Central memory CD4-positive, alpha-beta T cell (primary cell): ENCODE measurements around the gene TMEM121.

Source experiments
- DNase-seq: peaks from one replicate; pipeline ENCODE4 v3.0.0; 2022
- total RNA-seq, 3 experiments: gene quantifications; one replicate each; lab custom pipeline; 2026; lab: John Stamatoyannopoulos, UW

The TMEM121 gene
- total RNA-seq: 4.4 to 12.7 (median 5.3) reads per million in 3 experiments

DNA sequence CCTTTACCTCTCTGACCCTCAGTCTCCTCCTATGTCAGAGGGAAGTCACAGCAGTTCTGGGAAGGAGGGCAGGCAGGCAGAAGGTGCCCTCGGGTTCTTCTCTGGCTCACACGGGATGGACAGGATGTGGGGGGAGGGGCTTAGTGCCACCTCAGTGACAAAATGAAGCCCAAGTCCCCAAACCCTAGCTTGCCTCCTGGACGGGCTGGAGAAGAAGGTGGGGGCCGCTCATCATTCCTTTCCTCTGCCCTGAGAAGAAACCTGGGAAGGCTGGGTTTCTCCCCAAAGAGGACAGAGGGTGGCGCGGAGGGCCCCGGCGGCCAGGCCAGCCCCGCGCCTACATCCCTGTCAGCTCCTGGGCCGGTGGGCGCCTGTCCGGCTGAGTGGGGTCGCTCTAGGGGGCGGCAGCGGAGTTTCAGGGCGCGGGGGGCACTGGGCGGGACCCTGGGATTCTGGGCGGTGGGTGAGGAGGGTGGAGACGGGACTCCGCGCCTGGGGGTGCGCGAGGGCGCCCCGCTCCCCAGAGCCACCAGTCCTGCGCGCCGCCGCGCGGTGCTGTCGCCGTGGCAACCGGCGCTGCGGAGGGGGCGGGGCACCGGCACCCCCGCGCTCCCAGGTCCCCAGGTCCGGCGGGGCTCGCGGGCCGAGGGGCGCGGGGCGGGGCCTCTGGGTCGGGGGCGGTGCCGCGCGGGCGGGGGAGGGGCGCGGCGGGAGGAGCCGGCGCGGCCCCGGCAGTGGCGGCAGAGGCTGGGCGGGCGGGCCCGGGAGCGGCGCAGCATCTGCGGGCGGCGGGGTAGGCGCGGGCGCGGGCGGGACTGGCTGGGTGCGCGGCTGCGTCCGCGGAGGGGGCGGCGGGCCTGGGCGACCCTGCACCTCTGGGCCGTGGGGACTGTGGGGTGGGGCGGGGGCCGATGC, at the start of gene TMEM121:
TMEM121 (plus strand) TSS at position 723 of the 915 bp plus-strand sequence. CDS start 2,252 bp downstream, outside the sequence.
- peak; percentile 28 for DNase-seq

DNA sequence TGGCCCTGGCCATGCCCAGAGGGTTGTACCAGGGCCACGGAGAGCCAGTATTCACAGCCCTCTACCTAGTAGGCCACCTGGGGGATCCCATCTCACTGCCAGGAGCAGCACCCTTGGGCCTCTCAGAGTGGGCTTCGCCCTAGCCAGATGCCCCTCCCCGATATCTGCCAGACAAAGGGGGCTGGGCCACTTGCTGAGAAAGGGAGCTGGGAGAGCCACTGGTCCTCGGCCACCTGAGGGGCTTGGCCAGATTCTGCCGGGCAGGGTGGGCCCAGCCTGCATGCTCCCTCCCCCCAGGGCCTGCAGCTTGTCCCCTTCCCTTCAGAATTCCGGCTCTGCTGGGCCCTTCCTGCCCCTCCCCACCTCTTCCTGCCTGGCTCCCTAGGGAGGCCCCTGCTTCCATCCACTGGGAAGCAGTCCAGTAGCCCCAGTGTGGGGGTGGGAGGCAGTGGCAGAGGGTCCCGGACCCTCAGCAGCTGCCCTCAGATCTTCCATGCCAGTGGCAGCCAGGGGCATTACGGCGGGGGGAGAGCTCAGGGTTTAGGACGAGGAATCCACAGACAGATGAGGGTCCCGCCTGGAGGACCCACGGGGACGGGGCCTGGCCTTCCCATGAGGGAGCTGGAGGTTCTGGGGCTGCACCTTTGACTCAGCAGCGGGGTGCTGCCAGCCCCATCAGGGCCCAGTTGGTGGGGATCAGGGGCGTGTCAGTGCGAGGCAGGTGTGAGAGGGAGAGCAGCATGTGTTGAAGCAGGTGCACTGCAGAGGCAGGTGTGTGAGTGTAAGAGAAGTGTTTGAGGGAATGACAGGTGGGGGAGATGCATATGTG, 49.3 kb upstream of the TMEM121 start:
- no peak for DNase-seq

DNA sequence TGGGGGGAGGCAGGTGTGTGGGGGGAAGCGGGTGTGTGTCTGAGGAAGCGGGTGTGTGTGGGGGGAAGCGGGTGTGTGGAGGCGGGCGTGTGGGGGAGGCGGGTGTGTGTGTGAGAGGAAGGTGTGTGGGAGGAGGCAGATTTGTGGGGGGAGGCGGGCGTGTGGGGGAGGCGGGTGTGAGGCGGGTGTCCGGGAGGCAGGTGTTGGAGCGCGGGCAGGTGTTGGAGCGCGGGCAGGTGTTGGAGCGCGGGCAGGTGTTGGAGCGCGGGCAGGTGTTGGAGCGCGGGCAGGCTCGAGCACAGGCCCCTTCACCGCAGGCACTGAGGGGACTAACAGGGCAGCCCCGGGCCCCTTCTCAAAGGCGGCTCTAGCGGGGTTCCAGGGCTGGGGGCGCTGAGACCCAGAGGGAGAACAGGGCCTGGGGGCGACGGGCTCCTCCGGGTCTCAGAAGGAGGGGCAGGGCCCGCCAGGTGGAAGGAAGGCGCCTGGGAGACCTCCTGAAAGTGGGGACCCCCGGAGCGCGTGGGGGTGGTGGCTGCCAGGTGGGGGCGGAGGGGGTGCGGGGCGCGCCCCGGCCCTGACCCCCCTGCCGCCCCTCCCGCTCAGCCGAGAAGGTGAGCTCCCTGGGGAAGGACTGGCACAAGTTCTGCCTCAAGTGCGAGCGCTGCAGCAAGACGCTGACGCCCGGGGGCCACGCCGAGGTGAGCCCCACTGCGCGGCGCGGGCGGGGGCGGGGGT, 48.6 kb upstream of the TMEM121 start:
- DNase-seq: peak; percentile 74

DNA sequence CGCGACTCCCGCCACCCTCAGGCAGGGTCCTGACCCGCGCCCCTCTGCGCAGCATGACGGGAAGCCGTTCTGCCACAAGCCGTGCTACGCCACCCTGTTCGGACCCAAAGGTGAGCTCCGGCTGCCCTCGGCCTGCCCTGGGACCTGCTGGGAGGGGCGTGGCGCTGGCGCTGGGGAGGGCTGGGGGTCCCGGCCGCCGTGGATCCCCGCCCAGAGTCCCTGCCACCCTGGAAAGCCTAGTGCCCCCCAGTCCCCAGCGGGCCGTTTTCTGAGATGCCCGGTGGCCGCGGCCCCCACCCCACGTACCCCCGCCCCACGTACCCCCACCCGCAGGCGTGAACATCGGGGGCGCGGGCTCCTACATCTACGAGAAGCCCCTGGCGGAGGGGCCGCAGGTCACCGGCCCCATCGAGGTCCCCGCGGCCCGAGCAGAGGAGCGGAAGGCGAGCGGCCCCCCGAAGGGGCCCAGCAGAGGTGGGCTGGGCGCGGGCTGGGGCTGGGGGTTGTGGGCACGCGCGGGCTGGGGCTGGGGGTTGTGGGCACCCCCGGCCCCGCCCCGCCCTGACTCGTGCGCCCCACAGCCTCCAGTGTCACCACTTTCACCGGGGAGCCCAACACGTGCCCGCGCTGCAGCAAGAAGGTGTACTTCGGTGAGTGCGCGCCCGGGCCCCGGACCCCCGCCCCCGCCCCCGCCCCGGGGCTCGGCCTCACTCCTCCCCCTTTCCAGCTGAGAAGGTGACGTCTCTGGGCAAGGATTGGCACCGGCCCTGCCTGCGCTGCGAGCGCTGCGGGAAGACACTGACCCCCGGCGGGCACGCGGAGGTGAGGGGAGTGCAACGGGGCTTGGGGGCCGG, 47.8 kb upstream of the TMEM121 start:
- no peak for DNase-seq

DNA sequence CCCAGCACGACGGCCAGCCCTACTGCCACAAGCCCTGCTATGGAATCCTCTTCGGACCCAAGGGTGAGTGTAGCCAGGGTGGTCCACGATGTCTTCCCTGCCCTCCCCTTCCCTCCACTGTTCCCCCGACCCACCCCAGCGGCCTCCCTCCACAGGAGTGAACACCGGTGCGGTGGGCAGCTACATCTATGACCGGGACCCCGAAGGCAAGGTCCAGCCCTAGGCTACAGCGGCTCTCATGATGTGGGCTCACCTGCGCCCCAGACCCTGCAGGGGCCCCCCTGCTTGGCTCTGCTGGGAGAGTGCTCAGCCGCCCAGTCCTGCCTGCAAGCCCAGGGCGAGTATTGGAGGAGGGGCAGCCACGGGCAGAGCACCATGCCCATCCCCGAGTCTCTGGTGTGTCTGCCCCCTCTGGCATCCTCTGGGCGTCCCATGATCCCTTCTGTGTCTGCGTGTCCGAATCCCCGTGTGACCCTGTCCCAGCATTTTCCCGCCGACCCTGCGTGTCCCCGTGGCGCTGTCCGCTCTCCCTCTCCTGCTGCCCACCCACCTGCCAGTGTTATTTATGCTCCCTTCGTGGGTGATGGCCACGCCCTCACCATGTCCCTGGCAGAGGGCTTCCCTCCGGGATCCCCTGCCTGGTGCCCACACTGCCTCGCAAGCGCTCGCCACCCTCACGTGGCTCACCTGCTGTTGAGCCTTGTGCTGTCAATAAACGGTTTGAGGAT, 46.8 kb upstream of the TMEM121 start:
- no peak for DNase-seq

DNA sequence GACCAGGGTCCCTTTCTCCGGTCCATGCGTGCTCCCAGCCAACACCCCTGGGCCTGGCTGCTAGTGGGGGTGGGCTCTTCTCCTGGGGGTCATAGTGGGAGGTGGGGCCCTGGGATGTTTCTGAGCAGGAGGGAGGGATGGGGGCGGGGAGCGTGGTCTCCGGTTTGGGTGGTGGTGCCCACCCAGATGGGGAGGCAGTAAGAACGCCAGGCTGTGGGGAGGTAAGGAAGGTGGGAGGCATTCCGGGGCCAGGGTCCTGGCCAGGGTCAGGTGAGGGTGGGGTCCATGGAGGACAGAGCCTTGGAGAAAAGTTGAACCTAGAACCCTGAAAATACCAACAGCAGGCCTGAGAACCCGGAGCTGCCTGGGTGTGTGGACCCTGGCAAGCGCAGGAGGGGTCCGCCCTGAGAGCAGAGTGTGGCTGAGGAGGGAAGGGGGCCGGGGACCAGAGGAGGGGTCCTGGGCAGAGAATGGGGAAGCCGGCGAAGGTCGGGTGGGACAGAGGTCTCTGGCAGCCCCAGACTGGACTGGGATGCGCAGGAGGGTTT, 46.1 kb upstream of the TMEM121 start:
- no peak for DNase-seq

DNA sequence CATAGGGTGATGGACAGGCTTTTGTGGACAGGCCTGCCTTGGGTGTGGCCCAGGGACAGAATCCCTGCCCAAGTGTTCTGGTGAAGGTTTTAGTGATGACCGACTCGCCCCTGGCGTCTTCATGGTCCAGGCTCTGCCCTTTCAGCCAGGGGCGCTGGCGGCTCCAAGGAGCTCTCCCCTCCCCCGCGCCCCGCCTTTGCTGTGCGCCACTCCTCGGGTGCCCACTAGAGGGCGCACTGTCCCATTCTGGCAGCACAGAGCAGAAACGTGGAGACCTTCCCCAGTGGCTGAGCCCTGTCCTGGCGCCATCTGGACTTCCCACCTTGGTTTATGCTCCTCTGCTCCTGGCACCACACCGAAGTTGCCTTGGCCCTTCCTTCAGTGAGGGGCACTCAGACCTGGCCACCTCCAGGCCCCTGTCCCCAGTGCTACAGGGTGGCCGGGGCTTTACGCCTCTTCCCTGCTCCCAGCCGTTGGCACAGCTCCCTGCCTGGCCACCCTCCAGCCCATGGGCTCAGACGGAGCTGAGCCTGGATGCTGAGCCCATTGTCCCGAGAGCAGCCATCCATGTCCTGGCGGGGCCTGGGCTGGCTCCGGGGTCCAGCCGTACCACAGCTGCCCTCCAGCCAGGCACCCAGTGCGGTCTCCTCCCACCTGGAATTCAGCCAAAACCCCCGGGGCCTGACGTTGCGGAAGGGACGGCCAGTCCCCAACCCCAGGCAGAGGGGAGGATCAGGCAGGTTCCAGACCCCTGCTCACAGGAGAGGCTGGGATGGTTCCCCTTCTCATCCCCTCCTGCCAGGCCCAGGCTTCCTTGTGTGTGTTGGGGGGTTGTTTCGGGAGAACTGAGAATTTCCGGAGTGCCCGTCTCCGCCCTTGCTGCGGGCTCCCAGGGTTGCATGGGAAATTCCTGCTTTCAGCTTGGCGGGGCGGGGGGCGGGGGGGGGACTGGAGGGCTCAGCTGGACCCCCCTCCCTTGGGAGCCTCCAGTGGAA, 45.3 kb upstream of the TMEM121 start:
- DNase-seq: peak; percentile 90

DNA sequence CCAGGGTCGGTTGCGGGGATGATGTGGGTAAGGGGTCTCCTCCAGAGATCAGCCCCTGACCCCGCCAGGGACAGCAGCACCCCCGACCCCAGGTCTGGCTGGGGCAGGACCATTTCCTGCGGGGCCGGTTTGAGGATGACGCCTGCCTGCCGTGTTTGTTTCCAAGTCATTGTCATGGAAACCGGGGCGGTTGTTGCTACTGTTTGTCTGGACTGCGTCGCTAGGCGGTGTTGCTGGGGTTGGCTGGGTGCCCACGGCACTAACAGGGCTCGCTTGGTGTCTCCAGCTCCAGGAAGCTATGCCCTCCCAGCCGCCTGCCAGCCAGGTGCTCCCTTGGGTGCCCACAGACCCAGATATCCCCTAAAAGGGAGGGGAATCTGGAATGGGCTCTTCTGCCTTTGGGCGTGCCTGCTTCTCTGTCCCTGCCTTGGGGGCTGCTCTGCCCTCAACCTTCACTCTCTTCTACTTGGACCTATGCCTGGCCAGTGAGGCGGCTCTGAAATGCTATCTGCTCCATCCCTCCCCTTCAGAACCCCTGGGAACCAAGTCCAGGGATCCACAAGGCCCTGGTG, 44.4 kb upstream of the TMEM121 start:
- DNase-seq: peak; percentile 98

DNA sequence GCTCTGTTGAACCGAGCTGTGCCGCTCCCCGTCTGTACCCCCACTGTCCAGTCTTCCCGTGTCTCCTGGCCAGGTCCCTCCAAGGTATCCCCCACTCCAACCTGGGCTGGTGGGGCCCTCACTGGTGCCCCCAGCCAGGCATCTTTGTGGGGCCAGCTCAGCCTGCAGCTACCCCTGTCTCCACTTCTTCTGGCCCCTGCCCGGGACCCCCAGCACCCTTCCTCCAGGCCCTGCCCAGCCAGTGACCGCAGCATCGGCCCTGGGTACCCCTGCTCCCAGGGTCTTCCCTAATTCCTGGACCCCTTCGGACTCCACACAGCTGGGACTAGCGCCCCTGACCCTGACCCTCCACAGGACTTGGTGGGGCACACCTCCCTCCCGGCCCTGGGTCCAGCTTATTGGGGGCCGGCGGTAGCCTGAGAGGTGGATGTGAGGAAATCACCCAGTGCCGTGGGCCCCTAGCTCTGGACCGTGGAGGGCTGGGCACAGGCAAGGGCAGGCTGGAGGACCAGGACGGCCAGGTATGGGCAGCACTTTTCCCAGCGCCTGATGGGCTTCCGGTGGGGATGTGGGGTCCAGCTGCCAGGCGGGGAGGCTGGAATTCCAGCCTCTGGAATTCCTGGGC, 43.8 kb upstream of the TMEM121 start:
- no peak for DNase-seq

DNA sequence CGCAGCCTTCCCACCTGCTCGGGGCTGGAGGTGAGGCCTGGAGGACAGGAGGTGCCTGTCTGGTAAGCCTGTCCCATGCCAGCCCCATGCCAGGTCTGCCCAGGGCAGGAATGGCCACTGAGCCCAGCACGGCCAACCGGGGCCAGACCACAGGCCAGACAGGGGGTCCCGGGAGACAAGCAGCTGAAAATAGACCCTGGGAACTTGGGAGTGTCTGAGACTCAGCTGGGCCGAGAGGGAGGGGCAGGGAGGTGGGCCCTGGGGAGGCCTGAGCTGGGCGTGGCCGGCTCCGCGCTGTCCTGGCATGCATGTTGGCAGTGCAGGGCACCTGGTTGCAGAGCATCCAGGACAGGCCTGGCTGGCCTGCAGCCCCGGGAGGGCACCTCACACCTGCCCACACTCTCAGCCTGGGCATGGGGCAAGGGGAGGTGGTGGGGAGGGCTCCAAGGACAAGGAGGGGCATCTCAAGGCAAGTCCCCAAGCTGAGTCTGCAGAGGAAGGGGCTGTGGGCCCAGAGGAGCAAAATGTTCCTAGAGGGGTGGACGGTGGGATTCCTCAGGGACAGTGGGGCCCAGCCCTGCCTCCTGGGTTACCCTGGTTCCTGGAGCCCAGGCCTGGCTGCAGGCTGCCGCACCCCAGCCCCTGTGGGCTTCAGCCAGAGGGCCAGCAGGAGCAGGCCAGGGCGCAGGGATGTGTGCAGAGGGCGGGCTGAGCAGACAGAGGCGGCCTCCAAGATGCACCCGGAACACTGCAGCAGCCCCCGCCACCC, 42.9 kb upstream of the TMEM121 start:
- no peak for DNase-seq

DNA sequence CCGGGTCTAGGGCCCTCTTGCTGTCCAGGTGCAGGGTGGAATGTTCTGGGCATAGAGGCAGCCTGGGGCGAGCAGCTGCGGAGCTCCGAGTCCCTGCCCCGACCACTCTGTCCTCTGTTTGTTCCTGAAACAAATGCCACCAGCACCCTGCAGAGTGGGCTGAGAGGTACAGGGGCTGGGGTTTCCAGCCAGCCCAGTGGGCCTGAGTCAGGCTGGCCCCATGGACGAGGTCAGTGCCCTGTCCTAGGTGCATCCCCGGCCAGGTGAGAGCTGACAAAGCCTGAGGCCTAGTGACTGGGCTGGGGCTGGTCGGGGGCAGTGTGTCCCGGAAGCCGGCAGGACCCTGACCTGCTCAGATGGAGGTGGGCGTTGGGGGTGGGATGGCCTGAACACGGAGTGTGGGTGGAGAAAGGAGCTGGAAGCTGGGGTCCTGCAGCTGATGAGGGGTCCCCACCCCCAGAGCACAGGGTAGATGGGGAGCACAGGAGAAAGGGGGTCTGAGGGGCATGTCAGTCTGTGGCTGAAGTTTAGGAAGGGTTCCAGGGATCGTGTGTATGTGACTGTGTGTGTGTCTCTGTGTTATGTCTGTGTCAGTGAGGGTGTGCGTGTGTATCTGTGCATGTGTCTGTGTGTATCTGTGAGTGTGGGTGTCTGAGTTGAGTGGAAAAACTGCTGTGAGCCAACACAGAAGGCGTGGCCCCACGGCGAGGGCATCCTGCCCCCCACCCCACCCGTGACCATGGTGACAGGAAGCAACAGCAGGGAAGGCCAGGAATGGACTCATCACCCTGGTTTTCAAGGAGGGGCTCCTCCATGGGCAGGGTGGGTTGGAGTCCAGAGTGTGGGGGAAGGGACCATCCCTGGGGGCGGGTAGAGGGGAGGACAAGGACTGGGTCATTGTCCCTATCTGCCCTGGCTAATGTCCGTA, 42.0 kb upstream of the TMEM121 start:
- DNase-seq: peak; percentile 75

DNA sequence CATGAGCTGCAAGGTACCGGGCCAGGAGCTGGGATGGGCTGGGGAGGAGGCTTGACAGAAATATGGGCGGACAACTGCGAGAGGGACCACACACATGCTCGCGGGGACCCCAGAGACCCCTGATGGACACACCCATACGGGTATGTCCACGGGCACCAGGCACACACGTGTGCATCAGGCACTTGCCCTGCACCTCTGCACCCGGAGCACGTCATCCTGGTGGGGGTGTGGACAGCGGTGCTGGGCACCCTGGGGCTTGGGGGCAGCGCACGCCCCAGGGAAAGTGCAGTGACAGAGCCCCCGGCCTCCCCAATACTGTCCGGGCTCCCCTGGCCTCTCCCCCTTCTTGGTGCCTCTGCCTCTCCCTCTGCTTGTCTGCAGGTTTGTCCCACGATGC, 41.4 kb upstream of the TMEM121 start:
- DNase-seq: no peak

DNA sequence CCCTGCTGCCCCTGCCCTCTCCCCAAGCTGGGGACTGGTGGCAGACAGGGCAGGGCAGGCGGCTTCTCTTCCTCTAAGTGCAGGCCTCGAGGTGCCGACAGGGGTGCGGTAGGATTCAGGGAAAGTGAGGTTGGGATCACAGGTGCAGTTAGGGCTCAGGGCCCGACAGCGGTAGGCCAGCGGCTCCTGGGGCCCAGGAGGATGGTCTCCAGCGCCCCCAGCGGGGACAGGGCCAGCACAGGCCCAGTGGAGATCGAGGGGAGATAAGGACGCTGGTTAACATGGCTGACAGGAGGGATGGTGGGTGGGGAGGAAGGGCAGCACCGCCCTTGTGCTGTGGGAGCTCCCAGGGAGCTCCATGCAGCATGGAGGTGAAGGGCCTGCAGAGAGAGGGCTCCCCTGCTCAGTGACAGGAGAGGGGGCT, 40.6 kb upstream of the TMEM121 start:
- DNase-seq: peak; percentile 72

DNA sequence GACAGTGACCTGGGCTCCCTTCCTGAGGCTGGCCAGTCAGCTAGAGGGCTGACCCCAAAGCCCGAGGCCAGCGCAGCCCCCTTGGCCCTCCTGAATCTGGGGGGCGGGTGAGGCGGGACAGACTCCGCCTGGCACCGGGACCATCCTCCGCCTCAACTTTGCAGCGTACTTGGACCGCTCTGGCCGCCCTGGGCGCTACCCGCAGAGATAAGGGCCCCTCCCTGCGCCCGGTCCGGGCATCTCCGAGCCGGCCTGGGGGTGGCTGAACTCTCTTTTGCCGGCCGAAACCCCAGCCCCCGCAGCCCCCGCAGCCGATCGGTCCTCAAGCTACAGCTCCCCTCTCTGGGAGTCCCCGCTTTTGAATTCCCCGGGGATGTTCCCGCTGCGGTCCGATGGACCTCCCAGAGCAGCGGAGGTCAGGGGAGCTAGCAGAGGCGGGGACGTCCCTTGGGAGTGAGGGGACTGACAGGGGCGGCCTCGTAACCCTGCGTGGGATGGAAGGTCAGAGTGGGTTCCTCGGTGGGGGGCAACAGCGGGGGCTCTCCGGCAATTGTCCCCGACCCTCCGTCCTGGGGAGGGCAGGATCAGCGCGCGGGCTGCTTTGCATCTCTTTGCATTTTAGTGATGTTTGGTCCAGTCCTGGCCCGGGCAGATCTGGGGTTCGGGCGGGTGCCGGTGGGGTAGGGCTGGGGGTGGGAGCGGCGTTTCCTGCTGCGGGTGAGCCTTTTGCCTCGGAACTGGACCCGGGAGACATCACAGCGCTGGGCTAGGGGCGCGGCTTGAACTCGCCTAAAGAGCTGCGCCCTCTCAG, 40.0 kb upstream of the TMEM121 start, which contains the start of gene CRIP1:
CRIP1 (plus strand) TSS at position 724 of the 811 bp plus-strand sequence. CDS start 374 bp downstream, outside the sequence.
- DNase-seq: no peak

DNA sequence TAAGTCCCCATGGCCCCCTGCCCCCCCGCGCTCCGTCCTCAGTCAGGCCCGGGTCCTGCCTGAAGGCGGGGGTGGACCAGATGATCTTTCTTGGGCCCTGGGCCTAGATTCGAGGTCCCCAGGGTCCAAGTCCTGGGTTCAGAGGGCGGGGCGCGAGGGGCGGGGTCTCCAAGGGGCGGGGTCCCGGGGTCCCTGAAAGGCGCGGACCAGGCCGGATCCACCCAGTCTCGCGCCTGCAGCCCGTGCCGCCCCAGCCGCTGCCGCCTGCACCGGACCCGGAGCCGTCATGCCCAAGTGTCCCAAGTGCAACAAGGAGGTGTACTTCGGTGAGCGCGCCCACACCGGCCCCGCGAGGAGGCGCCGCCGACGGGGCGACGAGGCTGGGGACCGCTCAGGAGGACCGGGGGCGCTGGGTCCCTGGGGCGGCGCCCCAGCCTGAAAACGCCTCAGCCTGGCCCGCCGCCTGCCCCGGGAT, 39.4 kb upstream of the TMEM121 start:
- peak; percentile 52 for DNase-seq
